SK-N-MC (cell line): ENCODE results near the gene CETP.

Experiments
- EZH2 ChIP-seq: fragments of 200-600 bp; sonication (generic); IDR thresholded peaks from one replicate; pipeline ENCODE4 v1.6.1; 2017; ENCODE audit warnings: antibody characterized with exemption
- FOXP2 ChIP-seq: optimal IDR thresholded peaks from 2 replicates; pipeline ENCODE3; 2011; ENCODE audit warnings: mild to moderate bottlenecking, moderate library complexity; ENCODE audit not compliant: insufficient read depth; ENCODE audit errors: extremely low read length, control extremely low read depth
- POLR2AphosphoS5 ChIP-seq: IDR thresholded peaks from 2 replicates; pipeline ENCODE4 v1.6.1; 2012; ENCODE audit warnings: mild to moderate bottlenecking, low read depth, low read length, borderline replicate concordance

DNA sequence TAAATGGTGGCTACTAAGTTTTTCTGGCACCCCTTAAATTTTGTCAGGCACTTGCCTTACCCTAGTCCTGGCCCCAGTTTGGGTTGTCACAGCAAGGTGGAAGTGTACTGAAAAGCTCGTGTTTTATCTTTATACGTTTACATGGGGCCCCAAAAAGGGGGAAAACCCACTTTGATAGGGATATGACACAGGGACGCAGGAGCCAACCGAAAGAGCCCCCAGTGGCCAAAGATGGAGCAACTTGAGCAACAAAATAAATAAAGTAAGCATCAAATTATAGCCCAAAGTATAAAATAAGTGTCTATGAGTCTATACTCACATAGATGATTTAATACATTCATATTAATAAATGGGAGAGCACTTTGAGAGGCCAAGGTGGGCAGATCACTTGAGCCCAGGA lies 5.0 kb upstream of the CETP start:
- TF ChIP-seq POLR2AphosphoS5 (no peak), EZH2 (no peak), FOXP2 (no peak)
